AG04449 (cell line): Measurements from ENCODE around the gene MYCBPAP.
"Not testable (repeated sequence)": the region's sequence is repeated elsewhere in the genome, so short reads cannot be mapped to it uniquely, and the experiment has no call there.

ENCODE experiments used
- CTCF ChIA-PET: fragments of 350-600 bp; formaldehyde crosslinking; extraction: SDS; loops from one replicate; lab custom pipeline; 2021; ENCODE audit warnings: antibody characterized with exemption; lab: Yijun Ruan, JAX
- POLR2A ChIA-PET: fragments of 400-600, 350-600 bp; formaldehyde crosslinking; extraction: SDS; loops from one replicate; lab custom pipeline; 2020; ENCODE audit warnings: antibody characterized with exemption, inconsistent platforms; lab: Yijun Ruan, JAX
- DNase-seq: peaks from one replicate; pipeline ENCODE4 v3.0.0-alpha.2; 2010; ENCODE audit warnings: low read depth, low spot score
- H3K4me3 ChIP-seq: 2 replicates; pipeline ENCODE4 v1.5.1; 2011; ENCODE audit warnings: low read depth, mild to moderate bottlenecking, control low read depth, low read length
- TF ChIP-seq, protein P1 (sequence below): IDR thresholded peaks from one replicate; pipeline ENCODE4 v1.5.1; 2011; ENCODE audit warnings: mild to moderate bottlenecking, moderate library complexity, low read length, control low read depth, inconsistent platforms; ENCODE audit not compliant: insufficient read depth; ENCODE audit errors: missing control alignments

MYCBPAP gene

DNA sequence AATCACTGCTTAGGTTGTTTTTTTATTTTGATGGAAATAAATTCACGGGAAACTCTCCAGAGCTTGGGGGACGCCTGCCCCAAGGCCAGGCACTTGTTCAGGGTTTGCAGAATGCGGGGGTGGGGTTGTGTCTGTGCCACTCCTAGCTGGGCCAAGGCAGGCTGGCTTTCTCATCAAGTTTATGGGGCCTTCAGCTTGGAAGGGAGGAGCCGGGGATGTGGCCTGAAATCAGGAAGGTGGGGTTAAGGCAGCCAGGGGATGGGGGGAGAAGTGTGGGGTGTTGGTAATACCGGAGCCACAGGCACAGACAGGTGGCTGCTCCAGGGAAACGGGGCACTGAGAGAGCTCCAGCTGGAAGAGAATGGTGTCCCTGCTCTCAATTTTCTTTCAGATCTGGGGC lies 37.8 kb upstream of the MYCBPAP start:
- CTCF ChIA-PET: interaction anchor here (1.9 kb wide), 1 partner anchor 9 kb away, joined by 8 read pairs; no protein-coding TSS in a partner anchor
- POLR2A ChIA-PET: no interaction called here
- no peak overlapping the region for H3K4me3 ChIP-seq
- TF ChIP-seq, protein P1, sequence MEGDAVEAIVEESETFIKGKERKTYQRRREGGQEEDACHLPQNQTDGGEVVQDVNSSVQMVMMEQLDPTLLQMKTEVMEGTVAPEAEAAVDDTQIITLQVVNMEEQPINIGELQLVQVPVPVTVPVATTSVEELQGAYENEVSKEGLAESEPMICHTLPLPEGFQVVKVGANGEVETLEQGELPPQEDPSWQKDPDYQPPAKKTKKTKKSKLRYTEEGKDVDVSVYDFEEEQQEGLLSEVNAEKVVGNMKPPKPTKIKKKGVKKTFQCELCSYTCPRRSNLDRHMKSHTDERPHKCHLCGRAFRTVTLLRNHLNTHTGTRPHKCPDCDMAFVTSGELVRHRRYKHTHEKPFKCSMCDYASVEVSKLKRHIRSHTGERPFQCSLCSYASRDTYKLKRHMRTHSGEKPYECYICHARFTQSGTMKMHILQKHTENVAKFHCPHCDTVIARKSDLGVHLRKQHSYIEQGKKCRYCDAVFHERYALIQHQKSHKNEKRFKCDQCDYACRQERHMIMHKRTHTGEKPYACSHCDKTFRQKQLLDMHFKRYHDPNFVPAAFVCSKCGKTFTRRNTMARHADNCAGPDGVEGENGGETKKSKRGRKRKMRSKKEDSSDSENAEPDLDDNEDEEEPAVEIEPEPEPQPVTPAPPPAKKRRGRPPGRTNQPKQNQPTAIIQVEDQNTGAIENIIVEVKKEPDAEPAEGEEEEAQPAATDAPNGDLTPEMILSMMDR: no peak
- no peak for DNase-seq

- POLR2A ChIA-PET: no interaction called here
- TF ChIP-seq, protein P1: no peak
- DNase-seq: no peak
- H3K4me3 ChIP-seq: no peak overlapping the region
- CTCF ChIA-PET: interaction anchor here (0.7 to 2.1 kb wide), 8 partner anchors 8 to 155 kb away, joined by 3 to 9 read pairs (median 4); partner anchors contain the start of gene LRRC59
Measured at GRCh38 chr17:50471009-50471905, 37.0 kb upstream of the MYCBPAP start.

DNA sequence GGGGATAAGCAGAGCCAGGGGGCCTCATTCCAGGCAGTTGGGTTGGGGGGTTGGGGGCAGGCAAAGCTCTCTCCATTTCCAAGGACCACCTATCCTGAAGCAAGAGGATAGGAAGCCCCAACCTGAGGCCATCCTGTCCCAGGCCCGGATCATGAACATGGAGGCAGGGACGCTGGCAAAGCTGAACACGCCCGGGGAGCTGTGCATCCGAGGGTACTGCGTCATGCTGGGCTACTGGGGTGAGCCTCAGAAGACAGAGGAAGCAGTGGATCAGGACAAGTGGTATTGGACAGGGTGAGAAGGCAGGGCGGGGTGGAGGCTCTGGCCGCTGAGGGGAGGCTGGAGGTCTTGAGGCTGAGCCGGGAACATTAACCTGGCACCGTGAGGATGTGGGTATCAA lies 36.0 kb upstream of the MYCBPAP start:
- no peak for DNase-seq
- H3K4me3 ChIP-seq: no peak overlapping the region
- CTCF ChIA-PET: interaction anchor here (0.7 to 2.1 kb wide), 14 partner anchors 10 to 154 kb away, joined by 3 to 9 read pairs (median 4); partner anchors contain the start of gene LRRC59
- TF ChIP-seq, protein P1: no peak
- POLR2A ChIA-PET: no interaction called here

DNA sequence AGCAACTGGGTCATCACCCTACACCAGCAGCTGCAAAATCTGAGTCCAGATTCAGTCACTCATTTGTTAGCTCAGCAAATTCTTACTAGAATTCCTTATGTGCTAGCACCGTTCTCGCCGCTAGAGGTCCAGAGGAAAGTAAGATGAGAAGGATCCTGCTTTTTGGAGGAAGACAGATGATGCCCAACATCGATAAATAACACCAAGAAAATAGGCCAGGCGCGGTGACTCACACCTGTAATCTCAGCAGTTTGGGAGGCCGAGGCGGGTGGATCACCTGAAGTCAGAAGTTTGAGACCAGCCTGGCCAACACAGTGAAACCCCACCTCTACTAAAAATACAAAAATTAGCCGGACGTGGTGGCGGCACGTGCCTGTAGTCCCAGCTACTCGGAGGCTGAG lies 35.5 kb upstream of the MYCBPAP start:
- POLR2A ChIA-PET, H3K4me3 ChIP-seq, DNase-seq: not testable (repeated sequence)
- CTCF ChIA-PET: interaction anchor here (0.7 to 2.1 kb wide), 13 partner anchors 9 to 153 kb away, joined by 3 to 9 read pairs (median 4); partner anchors contain the start of gene LRRC59

DNA sequence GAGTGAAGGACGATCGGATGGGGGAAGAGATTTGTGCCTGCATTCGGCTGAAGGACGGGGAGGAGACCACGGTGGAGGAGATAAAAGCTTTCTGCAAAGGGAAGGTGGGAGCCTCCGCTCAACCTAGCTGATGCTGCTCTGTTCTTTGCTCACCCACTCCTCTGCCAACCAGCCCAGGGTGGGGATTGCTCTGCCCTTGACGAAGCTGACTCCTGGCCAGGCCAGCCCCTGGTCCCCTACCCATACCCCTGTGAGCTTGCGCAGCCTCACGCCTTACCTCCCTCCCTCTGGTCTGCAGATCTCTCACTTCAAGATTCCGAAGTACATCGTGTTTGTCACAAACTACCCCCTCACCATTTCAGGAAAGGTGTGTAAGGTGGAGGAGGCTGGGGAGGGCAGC lies 34.3 kb upstream of the MYCBPAP start:
- CTCF ChIA-PET: interaction anchor here (0.6 to 1.6 kb wide), 6 partner anchors 8 to 112 kb away, joined by 3 to 6 read pairs (median 4); no protein-coding TSS in a partner anchor
- POLR2A ChIA-PET: no interaction called here
- DNase-seq: no peak

GRCh38 chr17:50474523-50474922 lies 33.7 kb upstream of the MYCBPAP start:
- H3K4me3 ChIP-seq: no peak overlapping the region
- DNase-seq: no peak
- ChIA-PET CTCF (interaction anchor here (0.6 to 1.6 kb wide), 5 partner anchors 8 to 112 kb away, joined by 3 to 7 read pairs (median 3); partner anchors contain the start of gene LRRC59), POLR2A (no interaction called here)
- TF ChIP-seq, protein P1: no peak

More for the DNA sequence above, 34.3 kb upstream of the MYCBPAP start:
- TF ChIP-seq, protein P1: no peak
- no peak overlapping the region for H3K4me3 ChIP-seq
